Stimulated activated CD4-positive, alpha-beta T cell treated with anti-CD3 and anti-CD28 coated beads, Interleukin-4, amount 100 ng/mL, for 24 hours (primary cell): Measurements from ENCODE around the gene PSME2.

Source experiments
- DNase-seq: peaks from one replicate; pipeline ENCODE4 v3.0.0-alpha.2; 2020

PSME2 gene

GRCh38 chr14:24132976-24133375, 13.4 kb downstream of the PSME2 start:
- DNase-seq = no peak

- DNase-seq = peak; percentile 21
Observed at GRCh38 chr14:24132061-24132685, 14.2 kb downstream of the PSME2 start.

DNA sequence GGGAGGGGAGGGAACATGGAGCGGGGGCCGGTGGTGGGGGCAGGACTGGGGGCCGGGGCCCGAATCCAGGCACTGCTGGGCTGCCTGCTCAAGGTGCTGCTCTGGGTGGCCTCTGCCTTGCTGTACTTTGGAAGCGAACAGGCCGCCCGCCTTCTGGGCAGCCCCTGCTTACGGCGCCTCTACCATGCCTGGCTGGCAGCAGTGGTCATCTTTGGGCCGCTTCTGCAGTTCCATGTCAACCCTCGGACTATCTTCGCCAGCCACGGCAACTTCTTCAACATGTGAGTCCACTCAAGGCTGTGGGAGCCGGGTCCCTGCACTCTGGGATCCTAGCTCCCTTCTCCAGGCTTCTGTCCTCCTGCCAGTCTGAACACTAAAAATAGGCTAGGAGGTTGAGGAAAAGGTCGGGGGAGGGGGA, 14.9 kb downstream of the PSME2 start:
- no peak for DNase-seq

DNA sequence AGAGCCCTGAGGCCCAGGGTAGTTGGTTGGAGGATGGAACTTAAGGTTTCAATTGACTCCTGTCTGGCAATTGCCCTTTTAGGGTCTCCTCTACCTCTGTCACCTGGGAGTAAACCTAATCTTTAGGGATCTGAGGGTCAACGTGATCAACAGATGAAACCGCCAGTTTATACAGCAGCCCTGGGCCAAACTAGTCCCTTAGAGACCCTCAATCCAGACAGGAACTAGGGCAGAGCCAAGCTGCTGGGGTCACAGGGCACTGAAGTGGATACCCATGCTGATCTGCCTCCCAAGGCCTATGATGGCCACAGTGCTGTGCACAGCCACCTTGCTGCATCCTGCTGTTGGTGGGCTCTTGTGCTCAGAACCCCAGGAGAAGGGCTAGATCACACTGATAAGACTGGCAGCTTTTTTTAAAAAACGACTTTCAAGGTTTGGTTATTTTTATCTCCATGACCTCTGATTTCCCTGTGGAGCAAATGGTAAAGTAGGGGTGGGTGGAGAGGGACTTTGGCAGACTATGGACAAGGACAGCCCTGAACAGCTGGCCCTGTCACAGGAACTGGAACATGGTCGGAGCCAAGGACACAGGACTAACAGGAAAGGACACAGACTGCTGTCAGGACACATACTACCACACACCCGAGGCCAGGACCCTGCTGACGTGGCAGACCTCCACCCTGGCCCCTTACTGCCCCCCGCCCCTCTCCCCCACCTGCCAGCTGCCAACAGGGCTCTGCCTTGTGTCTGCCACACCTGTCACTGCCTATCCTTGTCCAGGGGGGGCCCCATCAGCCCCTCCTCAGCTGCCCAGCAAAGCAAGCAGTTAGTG, 15.5 kb downstream of the PSME2 start:
- DNase-seq = no peak

DNA sequence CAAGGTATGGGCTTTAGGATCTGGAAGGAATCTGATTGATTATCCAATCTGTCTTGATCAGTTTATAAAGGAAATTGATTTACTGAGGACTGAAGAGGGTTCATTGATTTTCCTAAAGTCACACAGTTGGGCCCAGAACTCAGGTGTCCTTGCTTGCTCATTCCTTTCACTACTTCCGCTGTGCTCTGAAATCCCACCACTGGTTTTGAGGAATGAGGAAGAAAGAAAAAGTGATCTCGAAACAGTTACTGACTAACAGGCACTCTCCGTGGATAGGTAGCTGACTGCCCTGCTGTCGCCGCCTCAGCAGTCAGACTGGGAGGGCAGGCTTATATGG, 16.1 kb downstream of the PSME2 start, which contains the start of gene FITM1:
Gene FITM1, plus strand, starts transcription at position 280 of the 337 bp plus-strand sequence. CDS start 905 bp downstream, outside the sequence.
- no peak for DNase-seq

DNA sequence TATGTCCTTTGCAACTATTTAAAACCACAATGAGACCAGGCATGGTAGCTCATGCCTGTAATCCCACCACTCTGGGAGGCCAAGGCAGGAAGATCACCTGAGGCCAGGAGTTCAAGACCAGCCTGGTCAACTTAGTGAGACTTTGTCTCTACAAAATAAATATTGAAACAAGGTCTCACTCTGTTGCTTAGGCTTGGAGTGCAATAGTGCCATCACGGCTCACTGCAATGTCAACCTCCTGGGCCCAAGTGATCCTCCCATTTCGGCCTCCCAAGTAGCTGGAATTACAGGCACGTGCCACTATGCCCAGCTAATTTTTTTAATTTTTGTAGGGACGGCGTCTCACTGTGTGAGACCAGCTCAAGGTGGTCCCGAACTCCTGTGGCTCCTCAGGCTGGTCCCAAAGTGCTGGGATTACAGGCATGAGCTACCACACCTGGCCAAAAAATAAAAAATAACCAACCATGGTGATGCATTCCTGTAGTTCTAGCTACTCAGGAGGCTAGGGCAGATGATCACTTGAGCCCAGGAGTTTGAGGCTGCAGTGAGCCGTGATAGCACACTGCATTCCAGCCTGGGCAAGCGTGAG, 16.9 kb downstream of the PSME2 start:
- no peak for DNase-seq

DNA sequence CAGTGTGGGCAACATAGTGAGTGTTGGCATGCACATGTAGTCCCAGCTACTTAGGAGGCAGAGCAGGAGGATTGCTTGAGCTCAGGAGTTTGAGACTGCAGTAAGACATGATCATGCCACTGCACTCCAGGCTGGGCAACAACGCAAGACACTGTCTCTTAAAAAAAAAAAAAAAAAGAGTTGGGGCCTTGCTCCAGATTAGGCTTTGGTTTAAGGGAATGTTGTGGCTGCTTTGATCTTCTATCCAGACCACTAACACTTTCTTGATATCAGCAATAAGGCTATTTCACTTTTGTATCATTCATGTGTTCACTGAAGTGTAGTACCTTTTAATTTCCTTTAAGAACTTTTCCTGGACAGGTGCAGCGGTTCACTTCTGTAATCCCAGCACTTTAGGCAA, 18.7 kb downstream of the PSME2 start:
- no peak for DNase-seq

GRCh38 chr14:24126939-24127338, 19.5 kb downstream of the PSME2 start:
- no peak for DNase-seq

DNA sequence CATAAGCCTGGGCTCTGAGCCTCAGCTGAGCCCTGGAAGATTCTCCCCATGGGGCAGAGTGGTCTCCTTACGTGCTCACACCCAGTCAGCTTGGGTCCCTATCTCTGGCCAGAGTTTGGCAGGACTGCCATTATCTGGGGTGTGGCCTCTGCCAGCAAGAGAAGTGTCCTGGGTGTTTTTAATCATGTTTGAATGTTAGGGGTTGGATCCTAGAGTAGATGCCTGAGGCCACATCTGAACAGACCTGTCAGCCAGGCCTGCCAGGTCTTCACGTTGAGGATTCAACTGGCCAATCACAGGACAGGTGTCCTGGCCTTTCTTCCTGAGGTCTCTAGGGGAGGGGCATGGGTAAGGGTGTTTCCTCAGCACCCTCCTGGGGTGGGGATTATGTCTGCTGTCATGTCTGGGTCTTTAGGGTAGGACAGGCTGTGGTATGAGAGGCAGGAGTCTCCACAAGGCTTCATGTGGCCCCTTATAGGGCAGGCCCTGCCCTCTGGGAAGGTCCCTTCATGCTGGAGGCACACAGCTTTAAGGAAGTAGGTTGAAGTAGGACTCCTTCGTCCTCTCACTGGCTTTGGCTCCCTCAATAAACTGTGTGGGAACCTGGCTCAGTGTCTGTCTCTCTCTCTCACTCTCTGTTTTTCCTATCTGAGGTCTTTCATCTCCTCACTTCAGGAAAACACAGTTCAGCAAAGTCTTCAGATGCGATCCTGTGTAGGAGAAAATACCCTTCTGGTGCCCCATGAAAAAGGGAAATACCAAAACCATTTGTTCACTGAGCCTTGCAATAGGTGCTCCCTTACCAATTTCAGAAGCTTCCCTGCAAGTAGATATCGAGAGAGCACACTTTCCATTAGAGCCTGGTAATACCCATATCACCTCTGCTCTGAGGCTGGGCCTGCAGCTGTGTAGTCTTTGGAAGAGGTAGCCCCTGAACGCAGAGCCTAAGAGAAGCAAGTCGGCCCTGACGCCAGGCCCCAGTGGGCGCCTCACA, 22.7 kb downstream of the PSME2 start:
- no peak for DNase-seq

- no peak for DNase-seq
Observed at GRCh38 chr14:24122898-24123297, 23.5 kb downstream of the PSME2 start.

DNA sequence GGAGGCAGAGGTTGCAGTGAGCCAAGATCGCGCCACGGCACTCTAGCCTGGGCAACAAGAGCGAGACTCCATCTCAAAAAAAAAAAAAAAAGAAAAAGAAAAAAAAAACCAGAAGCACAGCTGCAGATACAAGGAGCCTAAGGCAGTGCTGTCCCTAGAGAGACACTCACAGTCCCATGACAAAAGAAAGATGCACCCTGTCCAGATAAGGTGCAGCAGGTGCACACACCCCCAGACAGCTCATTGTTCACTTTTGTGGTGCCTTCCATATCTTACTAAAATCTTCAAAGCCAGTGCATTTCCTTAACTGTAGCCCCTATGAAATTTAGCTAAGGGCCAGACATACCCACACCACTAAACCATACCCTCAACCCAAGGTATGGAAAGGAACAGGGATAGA, 24.0 kb downstream of the PSME2 start:
- no peak for DNase-seq

GRCh38 chr14:24121210-24121609, 25.2 kb downstream of the PSME2 start:
- DNase-seq = no peak

DNA sequence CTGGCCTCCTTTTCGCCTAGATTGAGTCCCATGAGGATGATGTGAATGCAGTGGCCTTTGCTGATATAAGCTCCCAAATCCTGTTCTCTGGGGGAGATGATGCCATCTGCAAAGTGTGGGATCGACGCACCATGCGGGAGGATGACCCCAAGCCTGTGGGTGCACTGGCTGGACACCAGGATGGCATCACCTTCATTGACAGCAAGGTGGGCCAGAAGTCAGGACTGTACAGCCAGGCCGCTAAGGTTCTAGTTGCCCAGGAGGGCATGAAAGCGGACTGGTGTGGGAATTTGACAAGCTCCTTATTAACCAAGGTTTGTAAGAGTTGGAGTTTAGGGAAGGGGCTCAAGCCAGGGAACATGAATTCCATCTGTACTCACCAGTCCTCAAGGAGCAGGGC, 26.7 kb downstream of the PSME2 start:
- DNase-seq = no peak

- DNase-seq = no peak
Observed at GRCh38 chr14:24117179-24117578, 29.2 kb downstream of the PSME2 start.

- no peak for DNase-seq
Observed at GRCh38 chr14:24116128-24116814, 30.1 kb downstream of the PSME2 start.

- no peak for DNase-seq
Observed at GRCh38 chr14:24115422-24116127, 30.8 kb downstream of the PSME2 start.

- peak; percentile 98 for DNase-seq
Observed at GRCh38 chr14:24114532-24115421, 31.6 kb downstream of the PSME2 start, which contains the start of the genes DCAF11 and NRL. Gene DCAF11, plus strand, starts transcription at chr14:24114777. Its CDS starts 818 bp downstream, at chr14:24115595. Gene NRL, minus strand, starts transcription at chr14:24114949. Its CDS starts 32,101 bp downstream, at chr14:24082848.

DNA sequence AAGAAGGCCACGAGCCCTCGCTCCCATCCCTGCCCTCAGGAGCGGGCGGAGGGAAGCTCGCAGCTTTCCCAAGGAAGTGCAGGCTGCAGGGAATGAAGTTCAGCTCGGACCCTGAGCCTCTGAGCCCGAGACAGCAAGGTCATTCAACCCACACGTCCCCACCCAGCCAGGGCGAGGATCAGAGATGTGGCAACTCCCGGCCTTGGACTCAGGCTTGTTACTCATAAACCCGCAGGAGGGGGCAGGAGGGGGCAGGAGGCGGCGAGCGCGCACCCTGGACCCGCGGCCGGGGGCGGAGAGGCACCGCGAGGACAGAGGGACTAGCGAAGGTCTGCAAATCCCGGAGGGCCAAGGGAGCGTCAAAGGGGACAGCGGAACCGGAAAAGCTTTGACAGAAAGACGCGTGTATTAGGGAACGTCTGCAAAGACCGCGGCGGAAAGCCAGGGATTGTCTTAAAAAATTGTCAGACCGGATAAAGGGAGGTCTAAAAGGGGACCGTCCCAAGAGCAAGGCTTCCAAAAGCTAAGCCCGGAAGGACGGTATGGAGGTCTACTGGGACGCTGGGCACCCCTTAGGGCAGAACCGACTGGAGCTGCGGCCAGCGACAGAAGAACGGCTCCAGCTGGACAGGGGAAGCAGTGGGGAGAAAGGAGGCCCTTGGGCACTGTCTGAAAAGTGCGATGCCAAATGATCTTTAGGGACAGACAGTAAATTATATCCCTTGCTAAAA, 32.4 kb downstream of the PSME2 start:
- DNase-seq = peak; percentile 81

DNA sequence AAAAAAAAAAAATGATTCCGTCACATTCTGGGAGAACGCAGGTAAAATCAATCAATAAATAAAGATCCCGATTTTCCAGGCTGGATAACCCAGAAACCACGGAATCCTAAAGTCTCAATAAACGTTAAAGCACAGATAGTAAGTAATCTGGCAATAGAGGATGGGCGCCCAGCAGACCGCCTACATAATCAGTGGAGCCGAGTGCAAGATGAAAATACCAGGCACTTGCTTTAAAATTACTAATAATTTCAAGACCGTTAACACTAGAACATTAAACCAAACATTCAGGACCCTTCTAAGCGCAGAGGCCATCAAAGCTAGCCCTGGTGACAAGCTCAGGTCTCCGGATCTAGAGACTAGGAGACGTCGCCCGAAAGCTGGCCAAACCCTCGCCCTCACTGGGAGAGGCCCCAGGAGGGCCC, 33.0 kb downstream of the PSME2 start:
- DNase-seq = no peak
